HG03103 (cell line): ENCODE results near the gene TMEM263.
"Not testable (repeated sequence)": the region's sequence is repeated elsewhere in the genome, so short reads cannot be mapped to it uniquely, and the experiment has no call there.

Source experiments
- ATAC-seq: cut with Tn5 transposase; IDR thresholded peaks from one replicate; pipeline ENCODE4 v1.9.1; 2021; ENCODE audit warnings: low read depth; ENCODE audit not compliant: unreplicated experiment

The TMEM263 gene

GRCh38 chr12:106955377-106956047, at the start of gene TMEM263:
TSS of gene TMEM263 (plus strand) at chr12:106955907. CDS start at chr12:106967117, 11,210 bp downstream.
- ATAC-seq = peak; percentile 72

DNA sequence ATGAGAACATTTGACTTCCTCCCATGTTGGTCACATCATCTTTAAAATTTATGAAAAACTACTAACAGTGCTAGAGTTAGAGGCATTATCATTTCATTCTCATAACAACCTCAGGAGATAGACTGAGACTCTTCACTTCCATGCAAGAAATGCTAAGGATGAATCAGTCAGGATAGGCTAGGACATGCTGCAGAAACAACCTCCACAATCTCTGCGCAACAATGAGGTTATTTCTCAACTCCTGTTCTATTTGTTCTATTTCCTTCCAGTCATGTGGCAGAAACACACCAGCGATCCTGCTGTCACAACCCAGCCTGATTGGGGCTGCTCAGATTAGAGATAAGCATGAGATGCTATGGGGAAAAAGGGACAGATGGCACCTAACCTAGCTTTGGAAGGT, 49.0 kb upstream of the TMEM263 start:
- no peak for ATAC-seq

DNA sequence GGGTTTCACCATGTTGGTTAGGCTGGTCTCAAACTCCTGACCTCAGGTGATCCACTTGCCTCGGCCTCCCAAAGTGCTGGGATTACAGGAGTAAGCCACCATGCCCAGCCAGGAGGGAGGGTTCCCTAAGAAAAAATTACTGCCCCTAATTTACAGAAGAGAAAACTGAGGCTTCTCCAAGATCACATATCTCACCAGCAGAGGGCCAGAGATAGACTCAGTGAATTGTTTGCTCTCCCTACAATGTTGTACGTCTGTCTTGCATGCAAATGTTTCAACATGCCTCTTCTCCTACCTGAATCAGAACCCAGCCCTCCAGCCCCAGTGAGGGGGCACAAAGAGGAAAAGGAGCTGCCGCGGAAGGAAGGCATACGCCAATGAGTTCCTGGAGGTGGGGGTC, 48.3 kb upstream of the TMEM263 start:
- ATAC-seq = no peak

- no peak for ATAC-seq
Measured at GRCh38 chr12:106907846-106908245, 47.9 kb upstream of the TMEM263 start.

DNA sequence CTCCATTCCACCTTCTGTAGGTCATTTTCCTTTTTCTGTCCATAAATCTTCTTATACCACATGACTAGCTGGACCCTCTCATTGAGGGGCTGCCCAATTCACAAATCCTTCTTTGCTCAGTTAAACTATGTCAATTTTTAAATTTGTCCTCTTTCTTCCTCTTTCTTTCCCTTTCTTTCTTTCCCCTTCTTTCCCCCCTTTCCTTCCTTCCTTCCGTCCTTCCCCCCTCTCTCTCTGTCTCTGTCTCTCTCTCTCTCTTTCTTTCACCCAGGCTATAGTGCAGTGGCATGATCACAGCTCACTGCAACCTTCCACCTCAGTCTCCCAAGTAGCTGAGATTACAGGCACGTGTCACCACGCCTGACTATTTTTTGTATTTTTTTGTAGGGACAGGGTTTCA, 47.1 kb upstream of the TMEM263 start:
- no peak for ATAC-seq

DNA sequence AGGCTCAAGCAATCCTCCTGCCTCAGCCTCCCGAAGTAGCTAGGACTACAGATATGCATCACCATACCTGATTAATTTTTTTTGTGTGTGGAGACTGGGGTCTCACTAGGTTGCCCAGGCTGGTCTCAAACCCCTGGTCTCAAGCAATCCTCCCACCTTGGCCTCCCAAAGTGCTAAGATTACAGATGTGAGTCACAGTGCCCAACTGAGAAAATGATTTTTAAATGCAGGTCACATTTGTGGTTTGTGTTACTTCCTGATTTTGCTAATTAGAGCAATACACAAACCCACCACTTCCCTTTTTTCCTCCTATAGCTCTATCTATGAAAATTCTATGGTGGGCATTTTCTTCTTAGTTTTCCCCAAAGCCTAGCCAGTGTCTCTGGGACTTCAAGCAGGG, 45.5 kb upstream of the TMEM263 start:
- ATAC-seq = peak; percentile 67

DNA sequence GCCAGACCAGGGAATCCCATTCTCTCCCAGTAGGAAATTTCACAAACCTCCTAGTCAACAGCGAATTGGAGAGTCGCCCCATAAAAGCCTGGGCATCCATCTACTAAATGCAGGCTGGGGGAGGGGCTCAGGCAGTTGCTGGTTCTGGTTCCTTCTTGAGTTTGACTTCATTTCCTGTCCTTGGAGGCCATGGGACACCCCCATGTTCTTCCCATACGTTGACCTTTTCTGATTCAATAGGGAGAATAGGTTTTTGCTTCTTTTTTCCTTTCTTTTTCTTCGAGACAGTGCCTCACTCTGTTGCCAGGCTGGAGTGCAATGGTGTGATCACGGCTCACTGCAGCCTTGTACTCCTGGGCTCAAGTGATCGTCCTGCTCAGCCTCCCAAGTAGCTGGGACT, 44.1 kb upstream of the TMEM263 start:
- ATAC-seq = no peak

DNA sequence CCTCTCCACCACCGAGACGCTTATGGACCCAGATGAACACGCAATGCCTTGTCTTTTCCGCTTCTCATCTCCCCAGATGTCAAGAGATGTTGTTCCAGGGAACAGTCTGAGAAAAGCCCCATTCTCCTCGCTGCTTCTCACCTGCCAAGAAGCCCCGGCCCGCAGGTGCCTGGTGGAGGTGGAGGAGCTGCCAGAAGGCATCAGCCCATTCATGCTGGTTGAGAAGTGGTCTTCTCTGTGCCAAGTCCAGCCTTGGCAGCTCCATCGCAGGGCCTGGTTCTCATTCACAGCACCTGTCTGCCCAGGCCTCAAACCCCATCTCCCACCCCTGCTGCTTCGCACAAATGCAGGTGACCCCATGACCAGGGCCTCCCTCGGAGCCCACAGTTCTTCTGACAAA, 42.3 kb upstream of the TMEM263 start:
- ATAC-seq = no peak

- no peak for ATAC-seq
Measured at GRCh38 chr12:106914796-106915634, 40.7 kb upstream of the TMEM263 start.

GRCh38 chr12:106915635-106916026, 40.1 kb upstream of the TMEM263 start:
- no peak for ATAC-seq

GRCh38 chr12:106917503-106917902, 38.2 kb upstream of the TMEM263 start:
- ATAC-seq = no peak

DNA sequence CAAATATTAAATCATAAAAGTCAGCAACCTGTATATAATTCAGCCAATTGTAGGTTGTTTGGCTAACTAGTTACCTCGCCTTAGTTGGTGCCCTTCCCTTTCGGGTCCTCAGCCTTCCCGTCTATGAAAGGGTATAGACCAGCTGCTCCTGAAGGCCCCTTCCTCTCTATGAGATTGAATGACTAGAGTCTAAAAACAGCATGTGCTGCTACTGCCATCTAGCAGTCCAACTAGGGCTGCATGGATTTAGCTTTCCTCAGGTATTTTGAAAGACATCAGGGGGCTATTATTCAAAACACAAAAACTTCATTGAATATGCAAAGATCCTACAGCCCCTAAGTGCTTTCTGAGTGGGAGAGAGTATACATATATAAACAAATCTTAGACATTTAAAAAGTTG, 37.0 kb upstream of the TMEM263 start:
- ATAC-seq = no peak

GRCh38 chr12:106919910-106920544, 35.7 kb upstream of the TMEM263 start:
- ATAC-seq = no peak

GRCh38 chr12:106921976-106922375, 33.7 kb upstream of the TMEM263 start:
- ATAC-seq = not testable (repeated sequence)

- not testable (repeated sequence) for ATAC-seq
Measured at GRCh38 chr12:106923594-106923993, 32.1 kb upstream of the TMEM263 start.

DNA sequence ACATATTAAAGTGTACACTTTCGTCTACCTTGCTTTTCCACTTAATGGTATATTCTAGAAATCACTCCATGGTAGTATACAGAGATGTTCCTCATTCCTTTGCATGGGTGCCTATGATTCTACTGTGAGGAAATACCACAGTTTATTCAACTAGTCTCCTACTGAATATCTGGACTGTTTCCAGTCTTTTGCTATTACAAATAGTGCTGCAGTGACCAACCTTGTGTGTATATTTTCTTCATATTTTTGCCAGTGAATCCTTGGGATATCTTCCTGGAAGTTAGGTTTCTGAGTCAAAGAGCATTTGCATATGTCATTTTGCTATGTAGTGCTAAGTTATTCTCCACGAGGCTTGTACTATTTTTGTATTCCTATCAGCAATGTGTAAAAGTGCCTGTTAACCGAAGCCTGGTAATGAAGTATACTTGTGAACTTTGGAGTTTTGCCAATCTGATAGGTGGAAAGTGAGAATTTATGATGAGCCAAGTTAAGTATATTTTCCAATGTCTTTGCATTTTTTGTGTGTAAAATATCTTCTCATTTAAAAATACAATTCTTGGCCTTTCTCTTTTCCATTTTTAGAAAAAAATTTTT, 31.3 kb upstream of the TMEM263 start:
- ATAC-seq = no peak

DNA sequence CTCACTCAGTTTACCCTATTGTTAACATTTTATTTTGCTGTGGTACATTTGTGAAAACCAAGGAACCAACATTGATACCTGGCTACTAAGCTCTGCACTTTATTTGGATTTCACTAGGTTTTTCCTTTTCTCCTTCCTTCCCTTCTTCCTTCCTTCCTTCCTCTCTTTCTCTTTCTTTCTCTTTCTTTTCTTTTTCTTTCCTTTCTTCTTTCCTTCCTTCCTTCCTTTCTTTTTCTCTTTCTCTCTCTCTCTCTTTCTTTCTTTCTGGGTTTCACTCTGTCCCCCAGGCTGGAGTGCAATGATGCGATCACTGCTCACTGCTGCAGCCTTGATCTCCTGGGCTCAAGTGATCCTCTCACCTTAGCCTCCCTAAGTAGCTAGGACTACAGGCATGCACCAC, 29.1 kb upstream of the TMEM263 start:
- ATAC-seq = no peak

GRCh38 chr12:106934277-106934676, 21.4 kb upstream of the TMEM263 start:
- ATAC-seq = no peak

DNA sequence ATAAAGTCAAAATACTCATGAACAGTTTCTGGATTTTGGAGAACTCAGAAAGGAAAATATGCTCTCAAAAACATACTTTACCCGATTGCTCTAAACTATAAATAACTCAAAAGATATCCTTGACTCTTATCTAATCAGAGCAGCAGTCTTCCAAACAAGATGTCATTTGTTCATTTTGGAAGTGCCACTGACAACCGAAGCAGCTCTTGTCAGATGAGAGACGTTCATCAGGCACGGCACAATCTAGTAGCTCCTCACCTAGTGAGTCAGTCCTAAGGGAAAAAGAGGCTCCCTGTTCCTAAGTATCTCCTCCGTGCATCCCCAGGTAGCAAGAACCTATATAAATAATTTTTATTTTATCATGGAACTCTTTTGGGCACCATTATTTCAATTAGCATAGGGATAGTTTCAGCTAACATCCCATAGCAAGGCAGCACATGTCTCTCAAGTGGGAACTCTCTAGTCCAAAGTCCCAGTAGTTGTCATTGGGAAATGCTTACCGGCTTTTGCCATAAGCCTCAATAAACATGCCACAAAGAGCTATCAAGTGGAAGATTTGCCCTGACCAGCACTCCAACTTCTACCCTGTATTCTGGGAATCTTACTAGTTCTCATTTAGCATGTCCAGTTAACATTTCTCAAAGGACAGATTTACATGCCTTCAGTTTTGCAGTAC, 14.1 kb upstream of the TMEM263 start:
- ATAC-seq = no peak

DNA sequence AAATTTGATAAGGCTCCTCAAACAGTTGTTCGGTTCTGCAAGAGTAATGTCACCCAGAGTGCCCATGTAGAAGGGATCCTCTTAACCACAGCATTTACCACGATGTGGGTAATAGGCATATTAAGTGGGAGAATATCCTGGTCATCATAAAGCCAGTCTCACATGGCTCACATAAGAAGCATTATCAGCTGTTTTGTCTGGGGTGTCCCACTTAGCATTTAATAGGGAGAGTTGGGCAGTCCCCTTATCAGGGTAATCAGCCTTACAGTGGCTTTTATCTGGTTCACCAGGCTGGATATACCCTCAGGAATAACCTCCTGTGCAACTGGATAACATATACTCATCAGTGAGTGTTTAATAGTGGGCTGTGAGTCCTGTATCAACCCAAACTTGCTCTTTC, 12.9 kb upstream of the TMEM263 start:
- ATAC-seq = no peak
